Fibroblast of peridontal ligament (primary cell): ENCODE measurements around the gene ULK4.
"Not testable (repeated sequence)": the region's sequence is repeated elsewhere in the genome, so short reads cannot be mapped to it uniquely, and the experiment has no call there.

ENCODE experiments used
- DNase-seq: peaks from one replicate; pipeline ENCODE4 v3.0.0-alpha.2; 2010; ENCODE audit errors: extremely low read depth

The ULK4 gene

DNA sequence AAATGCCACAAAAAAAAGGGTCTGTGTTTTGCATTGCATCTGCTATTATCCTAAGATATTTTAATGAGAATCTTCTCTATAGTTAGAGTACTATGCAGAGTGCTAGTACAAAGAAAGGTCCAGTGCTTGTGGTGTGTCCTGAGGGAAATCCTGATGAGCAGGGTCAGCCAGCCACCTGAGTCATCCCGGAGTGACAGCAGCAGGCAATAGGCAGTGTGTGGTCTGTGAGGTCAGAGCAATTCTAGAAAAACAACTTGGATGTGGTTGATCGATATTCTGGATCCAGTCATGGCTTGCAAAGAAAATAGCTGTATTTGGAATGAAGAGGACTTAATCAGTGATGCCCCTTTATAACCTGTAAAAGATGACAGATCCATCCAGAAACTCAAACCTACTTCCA, 643.4 kb downstream of the ULK4 start:
- DNase-seq = no peak

DNA sequence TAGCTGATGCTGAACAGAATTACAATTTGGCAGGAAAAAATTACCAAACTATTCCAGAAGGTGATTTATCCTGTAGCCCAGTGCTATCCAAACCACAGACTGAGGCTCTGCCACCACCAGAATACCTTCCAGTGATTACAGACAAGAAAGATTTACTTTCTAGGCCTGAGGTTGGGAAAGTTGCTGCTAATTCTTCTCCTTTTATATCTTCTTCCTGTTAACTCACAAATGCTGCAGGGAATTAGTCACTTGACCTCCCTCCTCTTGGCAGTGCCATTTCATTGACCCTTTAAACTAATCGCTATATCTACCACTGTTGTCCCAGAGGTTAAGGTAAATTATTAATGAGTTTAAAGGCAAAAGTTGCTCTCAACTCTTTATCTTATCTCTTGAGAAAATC, 644.2 kb downstream of the ULK4 start:
- DNase-seq = peak; percentile 28

DNA sequence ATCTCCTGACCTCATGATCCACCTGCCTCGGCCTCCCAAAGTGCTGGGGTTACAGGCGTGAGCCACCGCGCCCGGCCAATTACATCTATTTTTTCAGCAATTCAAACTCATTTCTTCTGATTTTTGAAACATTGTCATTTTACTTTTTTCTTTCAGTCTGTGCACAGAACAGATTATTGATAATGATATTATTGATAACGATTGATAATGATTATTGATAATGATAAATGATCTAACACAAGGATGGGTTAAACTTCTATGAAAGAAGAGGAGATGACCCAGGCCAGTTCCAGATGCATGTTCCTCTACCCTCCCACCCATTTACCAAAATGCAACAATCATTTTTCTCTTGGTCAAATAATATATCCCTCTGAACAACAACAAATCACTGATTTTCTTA, 644.6 kb downstream of the ULK4 start:
- no peak for DNase-seq

DNA sequence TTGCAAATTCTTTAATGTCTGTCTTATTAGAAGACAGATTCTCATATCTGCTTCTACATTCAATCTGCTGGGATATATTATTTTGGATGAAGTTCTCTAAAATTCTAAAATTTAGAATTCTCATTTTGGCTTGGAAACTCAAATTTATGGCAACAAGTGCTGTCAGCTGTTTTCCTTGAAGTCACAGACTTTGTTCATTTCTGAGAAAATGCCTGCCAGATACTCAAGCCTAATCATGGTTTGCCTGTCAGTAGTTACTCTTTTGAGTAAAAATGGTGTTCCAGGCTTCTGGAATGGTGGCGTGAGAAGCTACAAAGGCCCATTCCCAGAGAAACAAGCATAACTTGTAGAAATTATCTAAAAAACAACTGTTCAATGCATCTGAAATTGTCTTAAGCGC, 646.8 kb downstream of the ULK4 start:
- no peak for DNase-seq

DNA sequence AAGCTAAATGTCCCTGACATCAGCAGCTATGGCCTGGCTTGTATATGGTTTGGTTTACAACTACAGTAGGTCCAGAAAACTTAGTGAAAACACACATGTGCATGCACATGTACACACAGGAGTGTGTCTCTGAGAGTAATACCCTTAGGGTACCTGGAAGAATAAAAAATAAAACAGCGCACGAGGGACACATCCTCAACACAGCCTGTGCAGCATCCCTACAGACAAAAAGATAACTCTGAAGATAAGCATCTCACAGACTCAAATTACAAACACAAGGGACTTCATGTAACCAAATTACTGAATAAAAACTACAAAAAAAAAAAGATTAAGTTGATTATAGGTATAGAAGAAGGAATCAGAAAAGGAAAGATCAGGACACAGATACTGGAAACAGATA, 653.8 kb downstream of the ULK4 start:
- DNase-seq = no peak

DNA sequence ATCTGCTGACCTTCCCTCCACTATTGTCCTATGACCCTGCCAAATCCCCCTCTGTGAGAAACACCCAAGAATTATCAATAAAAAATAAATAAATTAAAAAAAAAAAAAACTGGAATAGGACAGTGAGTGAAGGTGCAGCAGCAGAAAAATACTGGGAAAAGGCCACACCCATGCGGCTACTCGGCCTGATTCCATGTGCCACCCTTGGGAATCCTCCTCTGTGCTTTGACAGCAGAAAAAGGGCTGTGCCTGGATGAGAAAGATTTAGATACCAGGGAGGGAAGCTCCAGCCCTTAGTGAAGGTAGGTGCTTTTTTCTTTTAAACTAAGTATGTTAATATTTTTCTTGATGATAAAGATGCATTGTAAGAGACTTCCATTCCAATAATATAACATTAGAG, 654.8 kb downstream of the ULK4 start:
- no peak for DNase-seq

DNA sequence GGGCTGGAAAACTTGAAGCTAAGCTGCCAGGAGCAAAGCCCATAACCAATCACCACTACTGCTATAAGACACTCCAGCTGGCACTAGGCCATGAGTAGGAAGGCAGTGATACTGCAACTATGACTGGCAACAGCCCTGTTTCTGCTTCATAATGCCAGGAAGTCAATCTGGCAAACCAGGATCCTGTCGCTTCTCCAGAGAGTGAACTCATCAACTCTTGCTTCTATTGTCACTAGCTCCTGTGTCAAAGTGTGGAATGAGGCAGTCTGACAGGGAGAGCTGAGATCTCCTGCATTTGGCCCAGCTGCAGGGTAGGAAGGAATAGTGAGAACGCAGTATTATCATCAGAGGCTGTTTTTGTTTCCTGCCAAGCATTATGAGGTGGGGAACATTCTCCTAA, 657.3 kb downstream of the ULK4 start:
- peak; percentile 23 for DNase-seq

DNA sequence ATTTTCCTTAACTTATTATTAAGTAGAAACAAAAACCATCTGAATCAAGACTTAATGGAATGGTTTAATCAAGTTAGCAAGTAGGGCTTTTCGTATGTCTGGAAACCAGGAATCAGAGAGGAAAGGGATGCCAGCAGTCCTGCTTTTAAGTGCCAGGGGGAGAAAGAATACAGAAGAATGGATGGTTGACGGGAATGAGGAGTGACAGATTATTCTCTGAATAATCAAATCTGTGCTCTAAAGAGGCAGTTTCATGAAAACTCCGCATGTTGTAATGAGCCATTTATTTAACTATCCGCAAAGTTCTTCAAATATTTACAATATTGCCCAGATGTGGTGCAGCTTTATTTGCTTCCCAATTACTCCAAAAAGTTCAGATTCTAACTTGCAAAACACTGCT, 659.6 kb downstream of the ULK4 start:
- no peak for DNase-seq

DNA sequence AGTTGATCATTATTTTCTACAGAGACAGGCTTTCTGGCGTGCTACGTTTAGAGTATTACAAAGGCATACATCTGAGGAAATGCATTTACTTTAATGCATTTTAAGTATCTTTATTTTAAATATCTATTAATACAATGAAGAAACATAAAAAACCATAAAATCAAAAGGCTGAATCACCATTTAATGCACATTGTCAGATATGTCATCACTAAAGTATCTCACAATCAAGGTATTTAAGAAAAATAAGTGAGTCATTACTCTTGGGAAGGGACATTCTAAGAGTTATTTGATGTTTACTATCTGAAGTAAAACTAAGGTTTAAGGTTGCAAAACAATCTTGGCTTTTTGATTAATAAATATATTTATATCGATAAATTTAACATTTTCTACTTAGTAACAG, 660.4 kb downstream of the ULK4 start:
- DNase-seq = no peak

DNA sequence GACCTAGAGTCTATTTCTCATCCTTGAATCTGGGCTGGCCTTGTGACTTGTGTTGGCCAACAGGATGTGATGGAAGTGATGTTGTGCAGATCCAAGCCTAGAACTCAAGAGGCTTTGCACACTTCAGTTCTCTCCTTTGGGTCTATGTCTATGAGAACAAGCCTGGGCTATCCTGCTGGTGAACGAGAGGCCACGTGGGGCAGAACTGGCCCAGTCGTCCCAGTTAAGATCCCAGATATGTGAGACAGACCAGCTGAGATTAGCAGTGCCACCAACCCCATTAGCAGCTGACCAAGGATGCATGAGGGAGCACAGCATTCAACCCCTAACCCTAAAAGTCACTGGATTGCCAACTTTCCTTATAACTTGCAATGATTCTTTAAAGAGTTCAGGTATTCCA, 662.9 kb downstream of the ULK4 start:
- no peak for DNase-seq

GRCh38 chr3:41297750-41298149, 664.2 kb downstream of the ULK4 start:
- no peak for DNase-seq

- DNase-seq = no peak
Observed at GRCh38 chr3:41296556-41296955, 665.3 kb downstream of the ULK4 start.

GRCh38 chr3:41295740-41296139, 666.2 kb downstream of the ULK4 start:
- no peak for DNase-seq

DNA sequence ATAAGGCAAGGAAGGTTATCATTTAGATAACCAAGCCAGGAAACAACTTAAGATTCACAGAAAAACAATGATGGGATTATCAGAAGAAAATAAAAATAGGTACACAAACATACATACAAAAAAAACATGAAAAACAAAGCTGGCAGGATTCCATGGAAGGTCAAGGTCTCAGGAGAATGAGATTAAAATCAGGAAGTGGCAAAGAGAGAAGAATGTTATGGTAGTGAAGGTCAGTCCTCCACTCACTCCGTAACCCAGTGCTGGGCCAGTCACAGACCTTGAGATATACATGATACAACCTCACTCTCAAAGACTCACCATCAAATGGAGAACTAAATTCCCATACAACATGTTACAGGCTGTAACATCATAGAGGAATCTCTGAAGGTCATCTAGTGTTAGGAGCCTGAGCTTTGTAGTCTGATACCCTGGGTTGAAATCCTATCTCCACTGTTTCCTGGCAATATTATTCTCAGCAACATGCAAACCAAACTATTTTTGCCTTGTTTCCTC, 668.7 kb downstream of the ULK4 start:
- DNase-seq = no peak

- DNase-seq = peak; percentile 9
Observed at GRCh38 chr3:41290736-41291135, 671.2 kb downstream of the ULK4 start.

DNA sequence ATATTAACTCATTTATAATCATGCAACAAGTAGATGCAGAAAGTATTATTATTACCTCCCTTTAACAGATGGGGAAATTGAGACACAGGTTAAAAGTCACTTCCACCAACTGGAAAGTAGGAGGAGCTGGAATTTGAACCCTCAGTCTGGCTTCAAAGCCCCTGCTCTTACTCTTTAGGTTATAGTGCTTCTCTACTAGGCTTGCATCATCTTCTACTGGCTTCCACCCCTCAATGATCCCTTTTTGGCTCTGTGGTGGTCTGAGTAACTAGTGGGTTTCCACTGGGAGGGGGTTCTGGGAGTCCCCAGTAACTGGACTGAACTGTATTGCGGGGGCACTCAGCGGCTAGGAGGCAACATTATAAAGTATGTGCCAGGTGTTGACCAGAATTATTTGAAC, 671.6 kb downstream of the ULK4 start:
- no peak for DNase-seq

- no peak for DNase-seq
Observed at GRCh38 chr3:41288785-41289184, 673.1 kb downstream of the ULK4 start.

DNA sequence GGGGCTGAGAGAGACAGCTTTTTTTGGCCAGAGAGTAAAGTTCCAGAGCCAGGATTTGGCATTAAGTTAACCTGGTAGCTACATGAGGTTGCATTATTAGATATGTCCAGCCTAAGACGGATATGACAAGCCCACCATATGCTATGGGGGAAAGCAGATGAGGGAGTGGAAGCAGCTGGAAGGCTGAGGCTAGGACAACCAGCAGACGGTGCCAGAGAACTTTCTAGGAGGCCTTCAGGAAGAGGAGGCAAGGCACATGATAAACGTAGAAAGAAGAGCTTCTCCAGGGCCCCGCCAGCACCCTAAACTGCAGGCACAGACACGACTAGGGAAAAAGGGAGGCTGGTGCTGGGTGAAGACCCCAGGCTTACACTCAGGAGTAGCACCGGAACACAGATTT, 675.6 kb downstream of the ULK4 start:
- DNase-seq = no peak

DNA sequence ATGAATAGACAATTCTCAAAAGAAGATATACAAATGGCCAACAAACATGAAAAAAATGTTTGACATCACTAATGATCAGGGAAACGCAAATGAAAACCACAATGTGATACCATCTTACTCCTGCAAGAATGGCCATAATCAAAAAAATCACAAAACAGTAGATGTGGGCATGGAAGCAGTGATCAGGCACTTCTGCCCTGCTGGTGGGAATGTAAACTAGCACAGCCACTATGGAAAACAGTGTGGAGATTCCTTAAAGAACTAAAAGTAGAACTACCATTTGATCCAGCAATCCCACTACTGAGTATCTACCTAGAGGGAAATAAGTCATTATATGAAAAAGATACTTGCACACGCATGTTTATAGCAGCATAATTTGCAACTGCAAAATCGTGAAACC, 677.0 kb downstream of the ULK4 start:
- not testable (repeated sequence) for DNase-seq

DNA sequence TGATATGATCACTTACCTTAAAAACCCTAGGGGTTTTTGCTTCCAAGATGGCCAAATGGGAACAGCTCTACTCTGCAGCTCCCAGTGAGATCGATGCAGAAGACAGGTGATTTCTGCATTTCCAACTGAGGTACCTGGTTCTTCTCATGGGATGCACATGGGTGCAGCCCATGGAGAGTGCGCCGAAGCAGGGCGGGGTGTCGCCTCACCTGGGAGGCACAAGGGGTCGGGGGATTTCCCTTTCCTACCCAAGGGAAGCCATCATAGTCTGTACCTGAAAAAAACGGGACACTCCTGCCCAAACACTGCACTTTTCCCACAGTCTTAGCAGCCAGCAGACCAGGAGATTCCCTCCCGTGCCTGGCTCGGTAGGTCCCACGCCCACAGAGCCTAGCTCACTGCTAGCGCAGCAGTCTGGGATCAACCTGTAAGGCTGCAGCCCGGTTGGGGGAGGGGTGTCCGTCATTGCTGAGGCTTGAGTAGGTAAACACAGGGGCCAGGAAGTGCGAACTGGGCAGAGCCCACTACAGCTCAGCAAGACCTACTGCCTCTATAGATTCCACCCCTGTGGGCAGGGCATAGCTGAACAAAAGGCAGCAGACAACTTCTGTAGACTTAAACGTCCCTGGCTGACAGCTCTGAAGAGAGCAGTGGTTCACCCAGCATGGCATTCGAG, 684.0 kb downstream of the ULK4 start:
- DNase-seq = no peak

- no peak for DNase-seq
Observed at GRCh38 chr3:41276191-41276590, 685.7 kb downstream of the ULK4 start.

DNA sequence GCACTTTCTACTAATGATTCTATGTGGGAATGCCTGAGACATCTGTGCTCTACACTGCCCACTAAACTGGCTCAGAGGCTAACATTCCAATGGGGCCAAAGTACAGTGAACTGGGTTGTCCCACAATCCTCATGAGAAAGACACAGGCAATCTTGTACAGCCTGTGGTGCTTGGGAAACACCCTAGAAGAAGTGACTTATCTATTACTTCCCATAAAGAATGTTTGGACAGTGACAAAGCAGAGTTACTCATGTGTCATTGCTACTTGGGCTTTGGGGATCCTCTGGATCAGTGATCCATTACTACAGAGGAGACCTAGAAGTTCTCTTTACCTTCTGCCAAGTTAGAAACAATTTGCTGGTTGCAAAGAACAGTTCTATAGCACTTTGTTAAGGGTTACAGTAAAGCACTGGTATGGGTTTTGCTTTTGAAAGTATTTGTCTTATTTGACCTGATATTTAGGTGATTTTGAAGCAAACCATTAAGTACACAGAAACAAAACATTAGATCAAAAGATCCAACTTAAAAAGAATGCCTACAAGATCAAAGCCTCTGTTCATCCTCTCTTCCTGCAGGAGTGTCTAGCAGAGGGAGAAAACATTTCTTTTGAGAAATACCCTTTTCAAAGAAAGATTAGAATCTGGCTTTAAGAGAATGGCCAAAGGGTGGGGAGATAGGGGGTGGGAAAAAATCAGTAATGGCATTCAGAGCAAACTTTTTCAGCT, 686.8 kb downstream of the ULK4 start:
- DNase-seq = peak; percentile 70

DNA sequence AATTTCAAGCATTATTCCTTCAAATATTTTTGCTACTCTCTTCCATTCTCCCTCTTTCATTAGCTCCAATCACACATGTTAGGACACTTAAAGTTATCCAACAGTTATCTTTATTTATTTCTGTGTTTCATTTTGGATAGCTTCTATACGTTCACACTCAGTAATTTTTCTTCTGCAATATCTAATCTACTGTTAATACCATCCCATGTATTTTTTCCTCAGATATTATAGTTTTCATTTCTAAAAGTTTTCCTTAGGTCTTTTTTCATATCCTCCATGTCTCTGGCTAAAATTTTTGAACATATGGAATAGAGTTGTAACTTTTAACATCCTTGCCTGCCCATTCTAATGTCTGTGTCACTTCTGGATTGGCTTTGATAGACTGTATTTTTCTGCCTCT, 689.2 kb downstream of the ULK4 start:
- DNase-seq = no peak
